ENCODE data around the gene NADSYN1.
"Not testable (repeated sequence)": the region's sequence is repeated elsewhere in the genome, so short reads cannot be mapped to it uniquely, and the experiment has no call there.

The NADSYN1 gene

DNA sequence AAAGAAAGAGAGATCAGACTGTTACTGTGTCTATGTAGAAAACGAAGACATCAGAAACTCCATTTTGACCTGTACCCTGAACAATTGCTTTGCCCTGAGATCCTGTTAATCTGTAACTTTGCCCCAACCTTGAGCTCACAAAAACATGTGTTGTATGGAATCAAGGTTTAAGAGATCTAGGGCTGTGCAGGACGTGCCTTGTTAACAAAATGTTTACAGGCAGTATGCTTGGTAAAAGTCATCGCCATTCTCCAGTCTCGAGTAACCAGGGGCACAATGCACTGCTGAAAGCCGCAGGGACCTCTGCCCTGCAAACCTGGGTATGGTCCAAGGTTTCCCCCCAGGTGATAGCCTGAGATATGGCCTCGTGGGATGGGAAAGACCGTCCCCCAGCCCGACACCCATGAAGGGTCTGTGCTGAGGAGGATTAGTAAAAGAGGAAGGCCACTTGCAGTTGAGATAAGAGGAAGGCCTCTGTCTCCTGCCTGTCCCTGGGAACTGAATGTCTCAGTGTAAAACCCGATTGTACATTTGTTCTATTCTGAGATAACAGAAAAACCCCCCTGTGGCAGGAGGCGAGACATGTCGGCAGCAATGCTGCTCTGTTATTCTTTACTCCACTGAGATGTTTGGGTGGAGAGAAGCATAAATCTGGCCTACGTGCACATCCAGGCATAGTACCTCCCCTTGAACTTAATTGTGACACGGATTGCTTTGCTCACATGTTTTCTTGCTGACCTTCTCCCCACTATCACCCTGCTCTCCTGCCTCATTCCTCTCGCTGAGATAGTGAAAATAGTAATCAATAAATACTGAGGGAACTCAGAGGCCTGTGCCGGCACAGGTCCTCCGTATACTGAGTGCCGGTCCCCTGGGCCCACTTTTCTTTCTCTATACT is 82.0 kb downstream of the NADSYN1 start:
- in situ Hi-C loops (cut with HindIII; ENCODE audit: low pct_ligation_motif_present, low pct_unique_long_range_greater_than_20kb, low sequenced_read_pairs); DNase-seq: not testable (repeated sequence)

DNA sequence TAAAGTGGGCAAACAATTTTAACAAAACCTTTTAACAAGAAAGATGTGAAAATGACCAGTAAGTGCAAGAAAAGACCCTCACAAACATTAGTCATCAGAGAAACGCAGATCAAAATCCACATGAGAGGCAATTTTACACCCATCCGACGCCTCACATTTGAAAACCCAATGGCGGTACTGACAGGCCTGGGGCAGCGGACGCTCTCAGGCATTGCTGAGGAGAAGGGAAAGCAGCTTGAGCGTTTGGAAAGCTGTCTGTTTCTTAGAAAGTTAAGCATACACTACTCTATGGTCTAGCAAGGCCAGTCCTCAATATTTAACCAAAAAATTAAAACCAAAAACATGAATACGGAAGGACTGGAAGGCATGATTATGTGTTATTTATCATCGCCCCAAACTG is 82.8 kb downstream of the NADSYN1 start:
- in situ Hi-C loops (cut with HindIII; ENCODE audit: low pct_ligation_motif_present, low pct_unique_long_range_greater_than_20kb, low sequenced_read_pairs), result no loop called here
- no peak for DNase-seq

DNA sequence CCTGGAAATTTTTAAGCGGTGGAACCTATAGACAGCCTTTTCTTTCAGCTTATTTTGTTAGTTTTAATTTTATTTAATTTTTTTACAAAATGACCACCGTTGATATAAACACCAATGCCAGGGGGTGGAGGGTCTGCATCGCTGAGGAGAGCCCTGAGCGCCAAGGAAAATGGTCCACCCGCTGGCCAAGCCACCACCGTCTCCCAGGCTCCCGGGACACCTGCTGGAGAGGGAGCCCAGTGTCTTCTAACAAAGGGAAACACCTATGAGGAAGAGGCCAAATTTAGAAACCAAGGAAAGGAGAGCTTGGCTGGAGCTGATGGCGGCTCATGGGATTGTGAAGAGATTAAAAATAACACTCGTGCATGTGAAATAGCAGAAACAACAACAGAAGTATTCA is 84.5 kb downstream of the NADSYN1 start:
- no peak for DNase-seq
- in situ Hi-C loops (cut with HindIII; ENCODE audit: low pct_ligation_motif_present, low pct_unique_long_range_greater_than_20kb, low sequenced_read_pairs), result no loop called here

DNA sequence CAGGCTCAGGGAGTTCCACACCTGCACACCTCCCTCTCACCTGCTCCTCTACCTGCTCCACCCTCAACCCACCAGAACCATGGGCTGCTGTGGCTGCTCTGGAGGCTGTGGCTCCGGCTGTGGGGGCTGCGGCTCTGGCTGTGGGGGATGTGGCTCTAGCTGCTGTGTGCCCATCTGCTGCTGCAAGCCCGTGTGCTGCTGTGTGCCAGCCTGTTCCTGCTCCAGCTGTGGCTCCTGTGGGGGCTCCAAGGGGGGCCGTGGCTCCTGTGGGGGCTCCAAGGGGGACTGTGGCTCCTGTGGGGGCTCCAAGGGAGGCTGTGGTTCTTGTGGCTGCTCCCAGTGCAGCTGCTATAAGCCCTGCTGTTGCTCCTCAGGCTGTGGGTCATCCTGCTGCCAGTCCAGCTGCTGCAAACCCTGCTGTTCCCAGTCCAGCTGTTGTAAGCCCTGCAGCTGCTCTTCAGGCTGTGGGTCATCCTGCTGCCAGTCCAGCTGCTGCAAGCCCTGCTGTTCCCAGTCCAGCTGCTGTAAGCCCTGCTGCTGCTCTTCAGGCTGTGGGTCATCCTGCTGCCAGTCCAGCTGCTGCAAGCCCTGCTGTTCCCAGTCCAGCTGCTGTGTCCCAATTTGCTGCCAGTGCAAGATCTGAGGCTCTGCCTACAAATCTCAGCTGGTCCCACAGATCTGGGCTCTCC is 85.1 kb downstream of the NADSYN1 start, which contains the start of gene KRTAP5-8:
Gene KRTAP5-8, plus strand, starts transcription at position 49 of the 689 bp plus-strand sequence. Its CDS starts 31 bp downstream, at position 80.
- DNase-seq; in situ Hi-C loops (cut with HindIII; ENCODE audit: low pct_ligation_motif_present, low pct_unique_long_range_greater_than_20kb, low sequenced_read_pairs): not testable (repeated sequence)

DNA sequence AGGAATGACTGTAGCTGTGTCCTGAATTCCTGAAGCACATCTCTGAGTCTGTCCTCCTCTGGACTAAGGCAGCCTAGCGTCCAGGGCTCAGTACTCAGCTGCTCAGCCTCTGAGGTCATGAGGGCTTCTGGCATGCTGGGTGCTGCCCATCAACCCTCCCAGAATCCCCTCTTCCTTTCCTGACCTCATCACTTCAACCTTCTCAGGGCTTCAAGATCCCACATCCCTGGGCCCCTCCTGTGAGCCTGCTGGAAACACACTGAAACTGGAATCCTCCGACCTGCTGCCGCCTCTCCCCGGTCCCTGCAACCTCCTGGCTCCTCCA is 85.6 kb downstream of the NADSYN1 start:
- no peak for DNase-seq
- in situ Hi-C loops (cut with HindIII; ENCODE audit: low pct_ligation_motif_present, low pct_unique_long_range_greater_than_20kb, low sequenced_read_pairs), result no loop called here

DNA sequence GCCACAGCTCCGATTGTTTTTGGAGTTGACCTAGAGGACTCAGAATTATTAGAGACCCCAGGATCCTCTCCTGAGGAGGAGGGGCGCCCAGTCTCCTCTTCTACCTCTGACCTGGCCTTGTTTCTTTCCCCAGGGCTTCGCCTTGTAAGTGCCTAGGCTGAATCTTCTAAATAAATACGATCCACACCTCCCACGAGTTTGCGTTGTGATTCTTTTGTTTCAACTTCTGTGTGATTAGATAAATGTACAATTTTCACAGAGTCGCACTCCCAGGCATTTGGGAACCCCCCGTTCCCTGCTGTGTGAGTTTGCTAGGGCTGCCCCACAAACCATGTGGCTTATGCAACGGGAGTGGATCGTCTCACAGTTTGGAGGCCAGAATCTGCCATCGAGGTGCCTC is 86.0 kb downstream of the NADSYN1 start:
- in situ Hi-C loops (cut with HindIII; ENCODE audit: low pct_ligation_motif_present, low pct_unique_long_range_greater_than_20kb, low sequenced_read_pairs), result no loop called here
- no peak for DNase-seq

DNA sequence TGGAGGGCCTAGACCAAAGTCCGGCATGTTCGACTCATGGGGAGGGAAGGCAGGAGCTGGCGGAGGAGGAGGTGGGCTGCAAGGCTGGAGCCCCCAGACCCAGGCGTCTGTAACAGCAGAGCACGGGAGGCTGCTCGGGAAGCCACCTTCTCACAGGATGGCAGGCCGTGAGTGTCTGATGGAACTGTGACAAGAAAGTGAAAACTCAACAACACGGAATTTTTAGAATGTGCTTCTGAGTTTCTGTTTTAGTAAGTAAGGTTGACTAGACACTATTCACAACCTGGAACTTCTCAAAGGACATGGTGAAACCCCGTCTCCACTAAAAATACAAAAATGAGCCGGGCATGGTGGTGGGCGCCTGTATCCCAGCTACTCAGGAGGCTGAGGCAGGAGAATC is 87.0 kb downstream of the NADSYN1 start:
- in situ Hi-C loops (cut with HindIII; ENCODE audit: low pct_ligation_motif_present, low pct_unique_long_range_greater_than_20kb, low sequenced_read_pairs); DNase-seq: not testable (repeated sequence)

DNA sequence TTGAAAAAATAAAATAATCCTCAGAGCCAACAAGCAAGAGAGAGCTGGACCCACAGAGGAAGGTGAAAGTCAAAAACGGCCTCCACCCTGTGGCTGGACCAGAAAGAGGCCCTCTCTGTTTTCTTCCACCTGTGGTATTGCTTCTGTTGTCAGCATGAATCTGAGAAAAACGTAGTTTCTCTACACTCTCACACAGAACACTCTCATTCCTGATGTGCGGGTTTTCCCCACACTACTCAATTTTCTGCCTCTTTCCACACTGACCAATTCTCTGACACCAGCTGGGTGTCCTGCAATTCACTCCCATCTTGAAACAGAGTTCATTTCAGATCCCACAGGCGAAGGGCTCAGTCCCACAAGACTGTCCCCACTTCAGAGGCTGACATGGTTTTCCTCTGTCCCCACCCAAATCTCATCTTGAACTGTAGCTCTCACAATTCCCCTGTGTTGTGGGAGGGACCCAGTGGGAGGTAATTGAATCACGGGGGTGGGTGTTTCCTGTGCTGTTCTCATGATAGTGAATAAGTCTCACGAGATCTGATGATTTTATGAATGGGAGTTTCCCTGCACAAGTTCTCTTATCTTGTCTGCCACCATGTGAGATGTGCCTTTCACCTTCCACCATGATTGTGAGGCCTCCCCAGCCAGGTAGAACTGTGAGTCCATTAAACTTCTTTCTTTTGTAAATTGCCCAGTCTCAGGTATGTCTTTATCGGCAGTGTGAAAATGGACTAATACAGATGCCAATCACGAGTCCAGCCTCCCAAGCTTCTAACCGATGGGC is 87.7 kb downstream of the NADSYN1 start:
- in situ Hi-C loops (cut with HindIII; ENCODE audit: low pct_ligation_motif_present, low pct_unique_long_range_greater_than_20kb, low sequenced_read_pairs); DNase-seq: not testable (repeated sequence)

DNA sequence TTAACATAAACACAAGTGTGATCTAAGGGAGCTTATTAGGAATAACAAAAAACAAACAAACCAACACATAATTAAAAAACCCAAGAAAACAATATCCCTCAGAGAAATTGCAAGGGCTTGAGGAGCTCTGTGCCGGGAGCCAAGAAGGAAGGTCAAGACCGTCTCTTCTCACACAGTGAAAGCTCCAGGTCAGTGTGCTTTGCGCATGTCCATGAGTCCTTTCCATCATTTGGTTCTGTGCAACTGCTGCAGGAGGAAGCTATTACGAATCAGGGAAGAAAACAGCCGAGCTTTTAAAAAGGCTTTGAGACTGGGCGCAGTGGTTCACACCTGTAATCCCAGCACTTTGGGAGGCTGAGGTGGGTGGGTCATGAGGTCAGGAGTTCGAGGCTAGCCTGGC is 89.4 kb downstream of the NADSYN1 start:
- in situ Hi-C loops (cut with HindIII; ENCODE audit: low pct_ligation_motif_present, low pct_unique_long_range_greater_than_20kb, low sequenced_read_pairs), result no loop called here

DNA sequence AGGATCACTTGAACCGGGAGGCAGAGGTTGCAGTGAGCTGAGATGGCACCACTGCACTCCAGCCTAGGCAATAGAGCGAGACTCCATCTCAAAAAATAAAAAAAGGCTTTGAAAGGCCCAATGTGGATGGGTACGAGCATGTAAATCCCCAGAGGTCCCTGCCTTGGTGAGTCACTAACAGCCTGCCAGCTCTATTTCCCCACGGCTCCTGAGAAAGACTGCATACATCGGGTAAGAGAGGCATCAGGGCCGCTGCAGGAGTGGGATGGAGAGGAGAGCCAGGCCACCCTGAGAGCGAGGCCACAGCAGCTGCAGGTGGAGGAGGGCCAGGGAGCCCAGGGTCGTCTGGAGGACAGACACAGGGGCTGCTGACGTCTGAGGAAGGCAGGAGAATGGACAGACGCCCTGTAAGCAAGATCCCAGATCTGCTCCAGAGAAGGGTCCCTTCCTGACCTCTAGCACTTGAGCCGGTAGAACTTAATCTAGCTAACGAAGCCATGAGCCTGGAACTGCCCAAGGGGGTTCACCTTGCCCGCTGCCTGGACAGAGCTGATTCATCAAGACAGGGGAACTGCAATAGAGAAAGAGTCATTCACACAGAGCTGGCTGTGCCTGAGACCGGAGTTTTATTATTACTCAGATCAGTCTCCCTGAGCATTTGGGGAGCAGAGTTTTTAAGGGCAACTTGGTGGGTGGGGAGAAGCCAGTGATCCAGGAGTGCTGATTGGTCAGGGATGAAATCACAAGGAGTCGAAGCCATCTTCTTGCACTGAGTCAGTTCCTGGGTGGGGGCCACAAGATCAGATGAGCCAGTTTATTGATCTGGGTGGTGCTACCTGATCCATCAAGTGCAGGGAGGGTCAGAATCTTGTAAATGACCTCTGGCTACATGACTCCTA is 90.1 kb downstream of the NADSYN1 start:
- no peak for DNase-seq
- in situ Hi-C loops (cut with HindIII; ENCODE audit: low pct_ligation_motif_present, low pct_unique_long_range_greater_than_20kb, low sequenced_read_pairs), result no loop called here

More for the DNA sequence above, 89.4 kb downstream of the NADSYN1 start:
- DNase-seq, result no peak

DNA sequence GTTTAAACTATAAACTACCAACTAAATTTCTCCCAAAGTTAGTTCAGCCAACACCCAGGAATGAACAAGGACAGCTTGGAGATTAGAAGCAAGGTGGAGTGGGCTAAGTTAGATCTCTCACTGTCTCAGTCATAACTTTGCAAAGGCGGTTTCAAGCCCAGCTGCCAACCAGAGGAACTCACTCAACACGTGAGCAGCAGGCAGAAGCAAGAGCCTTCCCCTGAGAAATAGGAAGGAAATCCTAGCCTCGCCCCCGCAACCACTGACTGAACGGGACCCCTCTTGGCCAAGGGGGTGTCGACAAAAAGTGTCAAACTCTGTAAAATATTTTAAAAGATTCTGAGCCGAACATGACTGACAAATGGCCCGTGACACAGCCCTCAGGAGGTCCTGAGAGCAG is 90.9 kb downstream of the NADSYN1 start:
- no peak for DNase-seq
- in situ Hi-C loops (cut with HindIII; ENCODE audit: low pct_ligation_motif_present, low pct_unique_long_range_greater_than_20kb, low sequenced_read_pairs), result no loop called here

DNA sequence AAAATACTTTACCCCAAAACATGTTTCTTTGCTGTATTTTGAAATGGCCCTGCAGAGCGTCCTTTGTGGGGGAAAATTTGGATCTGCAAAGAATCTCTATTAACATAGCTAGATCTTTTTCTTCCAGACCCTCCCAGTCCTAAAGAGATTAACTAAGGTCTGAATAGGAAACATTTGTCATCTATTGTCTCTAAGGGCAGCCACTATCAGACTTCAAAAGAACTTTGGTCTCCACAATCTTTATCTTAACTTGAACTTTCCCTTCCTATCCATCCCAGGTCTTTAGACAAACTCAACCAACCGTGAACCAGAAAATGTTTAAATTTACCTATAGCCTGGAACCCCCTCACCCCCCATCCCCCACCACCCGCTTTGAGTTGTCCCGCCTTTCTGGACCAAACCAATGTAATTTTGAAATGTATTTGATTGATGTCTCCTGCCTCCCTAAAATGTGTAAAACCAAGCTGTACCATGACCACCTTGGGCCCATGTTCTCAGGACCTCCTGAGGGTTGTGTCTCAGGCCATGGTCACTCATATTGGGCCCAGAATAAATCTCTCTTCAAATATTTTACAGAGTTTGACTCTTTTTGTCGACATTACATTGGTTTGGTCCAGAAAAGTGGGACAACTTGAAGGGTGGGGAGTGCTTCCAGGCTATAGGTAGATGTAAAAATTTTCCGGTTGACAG is 91.7 kb downstream of the NADSYN1 start:
- no peak for DNase-seq
- in situ Hi-C loops (cut with HindIII; ENCODE audit: low pct_ligation_motif_present, low pct_unique_long_range_greater_than_20kb, low sequenced_read_pairs), result no loop called here

DNA sequence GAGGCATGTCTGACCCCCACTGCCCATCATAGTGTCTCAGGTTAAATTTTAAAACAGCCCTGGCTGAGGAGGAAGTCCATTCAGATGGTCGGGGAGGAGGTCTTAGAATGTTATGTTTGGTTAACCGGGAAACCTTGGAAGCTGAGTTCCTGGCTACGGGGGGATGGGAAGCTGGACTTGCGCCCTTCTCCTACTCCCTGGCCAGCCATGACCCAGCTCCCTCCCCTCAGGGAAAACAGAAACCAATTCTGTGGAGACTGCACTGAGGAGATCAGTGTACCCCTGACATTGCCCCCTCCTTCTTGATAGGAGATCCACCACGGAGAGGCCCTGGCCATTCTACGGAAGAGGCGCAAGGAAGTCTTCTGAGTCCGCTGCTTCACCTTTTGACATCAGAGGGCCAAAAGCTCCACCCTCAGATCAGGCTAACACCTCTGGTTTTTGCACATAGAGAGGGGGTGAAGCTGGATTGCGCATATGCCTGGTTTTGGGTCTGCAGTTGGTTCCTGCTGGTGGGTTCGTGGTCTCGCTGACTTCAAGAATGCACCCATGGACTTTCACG is 92.5 kb downstream of the NADSYN1 start:
- in situ Hi-C loops (cut with HindIII; ENCODE audit: low pct_ligation_motif_present, low pct_unique_long_range_greater_than_20kb, low sequenced_read_pairs), result no loop called here
- DNase-seq, result no peak

DNA sequence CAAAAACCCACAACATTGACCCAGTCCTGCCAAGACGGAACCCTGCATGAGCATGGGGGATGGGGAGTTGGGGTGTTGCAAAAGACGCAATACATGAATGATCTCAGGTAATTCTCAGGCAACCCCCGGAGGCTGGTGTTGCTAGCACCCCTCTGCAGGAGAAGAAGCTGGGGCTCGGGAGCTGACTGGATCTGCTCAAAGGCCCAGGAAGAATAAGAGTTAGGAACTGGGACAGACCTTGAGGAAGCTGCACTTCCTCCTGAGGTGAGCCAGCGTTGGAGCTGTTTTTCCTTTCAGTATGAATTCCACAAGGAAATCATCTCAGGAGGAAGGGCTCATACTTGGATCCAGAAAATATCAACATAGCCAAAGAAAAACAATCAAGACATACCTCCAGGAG is 95.1 kb downstream of the NADSYN1 start, which contains the start of gene KRTAP5-9:
Gene KRTAP5-9, plus strand, starts transcription at position 301 of the 400 bp plus-strand sequence. CDS start 238 bp downstream, outside the sequence.
- in situ Hi-C loops (cut with HindIII; ENCODE audit: low pct_ligation_motif_present, low pct_unique_long_range_greater_than_20kb, low sequenced_read_pairs), result no loop called here
- no peak for DNase-seq

DNA sequence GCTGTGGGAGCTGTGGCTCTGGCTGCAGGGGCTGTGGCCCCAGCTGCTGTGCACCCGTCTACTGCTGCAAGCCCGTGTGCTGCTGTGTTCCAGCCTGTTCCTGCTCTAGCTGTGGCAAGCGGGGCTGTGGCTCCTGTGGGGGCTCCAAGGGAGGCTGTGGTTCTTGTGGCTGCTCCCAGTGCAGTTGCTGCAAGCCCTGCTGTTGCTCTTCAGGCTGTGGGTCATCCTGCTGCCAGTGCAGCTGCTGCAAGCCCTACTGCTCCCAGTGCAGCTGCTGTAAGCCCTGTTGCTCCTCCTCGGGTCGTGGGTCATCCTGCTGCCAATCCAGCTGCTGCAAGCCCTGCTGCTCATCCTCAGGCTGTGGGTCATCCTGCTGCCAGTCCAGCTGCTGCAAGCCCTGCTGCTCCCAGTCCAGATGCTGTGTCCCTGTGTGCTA is 95.7 kb downstream of the NADSYN1 start:
- DNase-seq, result no peak
- in situ Hi-C loops (cut with HindIII; ENCODE audit: low pct_ligation_motif_present, low pct_unique_long_range_greater_than_20kb, low sequenced_read_pairs), result no loop called here
